Thyroid gland (tissue), 4 donors: Measurements from ENCODE around the gene SLC66A1.

Source experiments
- POLR2A ChIP-seq, 2 donors: fragments of 450-650 bp; IDR thresholded peaks; one replicate each; pipeline ENCODE4 v1.6.1; 2017; ENCODE audit warnings: antibody characterized with exemption in 2 of 2, mild to moderate bottlenecking in 2 of 2, moderate library complexity in 1 of 2
- TF ChIP-seq, protein P1 (sequence below), 6 experiments: fragments of 200-600 bp in 3 of 6; fragments of 450-650 bp in 3 of 6; sonication (generic) in 3 of 6; IDR thresholded peaks; one replicate each; pipeline ENCODE4 v1.5.1; 2016 to 2019; ENCODE audit warnings: antibody characterized with exemption in 6 of 6, mild to moderate bottlenecking in 2 of 6, inconsistent platforms in 1 of 6, moderate library complexity in 1 of 6

DNA sequence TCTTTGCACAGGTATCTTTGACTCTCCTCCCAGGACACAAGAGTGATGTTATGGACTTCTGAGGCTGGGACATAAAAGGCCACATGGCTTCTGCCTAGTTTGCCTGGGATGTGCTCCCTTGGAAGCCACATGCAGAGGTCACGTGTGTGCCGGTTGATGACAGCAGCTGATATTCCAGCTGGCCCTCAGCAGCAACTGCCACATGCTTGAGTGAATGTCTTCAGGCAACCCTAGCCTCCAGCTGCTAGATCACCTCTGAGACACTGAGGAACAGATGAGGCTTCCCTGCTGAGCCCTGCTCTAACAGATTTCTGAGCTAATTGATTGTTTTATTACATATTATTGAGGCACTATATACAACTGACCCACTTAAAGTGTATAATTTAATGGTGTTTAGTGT is 11.9 kb upstream of the SLC66A1 start:
- TF ChIP-seq, protein P1, sequence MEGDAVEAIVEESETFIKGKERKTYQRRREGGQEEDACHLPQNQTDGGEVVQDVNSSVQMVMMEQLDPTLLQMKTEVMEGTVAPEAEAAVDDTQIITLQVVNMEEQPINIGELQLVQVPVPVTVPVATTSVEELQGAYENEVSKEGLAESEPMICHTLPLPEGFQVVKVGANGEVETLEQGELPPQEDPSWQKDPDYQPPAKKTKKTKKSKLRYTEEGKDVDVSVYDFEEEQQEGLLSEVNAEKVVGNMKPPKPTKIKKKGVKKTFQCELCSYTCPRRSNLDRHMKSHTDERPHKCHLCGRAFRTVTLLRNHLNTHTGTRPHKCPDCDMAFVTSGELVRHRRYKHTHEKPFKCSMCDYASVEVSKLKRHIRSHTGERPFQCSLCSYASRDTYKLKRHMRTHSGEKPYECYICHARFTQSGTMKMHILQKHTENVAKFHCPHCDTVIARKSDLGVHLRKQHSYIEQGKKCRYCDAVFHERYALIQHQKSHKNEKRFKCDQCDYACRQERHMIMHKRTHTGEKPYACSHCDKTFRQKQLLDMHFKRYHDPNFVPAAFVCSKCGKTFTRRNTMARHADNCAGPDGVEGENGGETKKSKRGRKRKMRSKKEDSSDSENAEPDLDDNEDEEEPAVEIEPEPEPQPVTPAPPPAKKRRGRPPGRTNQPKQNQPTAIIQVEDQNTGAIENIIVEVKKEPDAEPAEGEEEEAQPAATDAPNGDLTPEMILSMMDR (IDR thresholded peaks at IDR 0.05): no peak
- TF ChIP-seq POLR2A (IDR thresholded peaks at IDR 0.05): no peak
